ENCODE results near the gene SPCS2. TPM values are rescaled to one million over a fixed set of nuclear protein-coding genes. Genes with fewer than 3 reads are reported as not detected.

SPCS2 gene
- polyA plus RNA-seq, 1 experiment, result 68.3 TPM

GRCh38 chr11:74990941-74991340 is 41.9 kb downstream of the SPCS2 start:
- Histone ChIP-seq H3K27me3 (ENCODE audit: control insufficient read depth, insufficient read depth, low read length) (no peaks in the 10 kb centered on the region), H3K36me3 (ENCODE audit: control insufficient read depth, insufficient read depth, low read length) (peaks cover 3% of the 10 kb centered on the region), H3K4me3 (ENCODE audit: low read depth, low read length) (no peak overlapping the region)
- POLR2A ChIA-PET, result no interaction called here
- CTCF ChIA-PET, result no interaction called here
- TF ChIP-seq, protein P1, sequence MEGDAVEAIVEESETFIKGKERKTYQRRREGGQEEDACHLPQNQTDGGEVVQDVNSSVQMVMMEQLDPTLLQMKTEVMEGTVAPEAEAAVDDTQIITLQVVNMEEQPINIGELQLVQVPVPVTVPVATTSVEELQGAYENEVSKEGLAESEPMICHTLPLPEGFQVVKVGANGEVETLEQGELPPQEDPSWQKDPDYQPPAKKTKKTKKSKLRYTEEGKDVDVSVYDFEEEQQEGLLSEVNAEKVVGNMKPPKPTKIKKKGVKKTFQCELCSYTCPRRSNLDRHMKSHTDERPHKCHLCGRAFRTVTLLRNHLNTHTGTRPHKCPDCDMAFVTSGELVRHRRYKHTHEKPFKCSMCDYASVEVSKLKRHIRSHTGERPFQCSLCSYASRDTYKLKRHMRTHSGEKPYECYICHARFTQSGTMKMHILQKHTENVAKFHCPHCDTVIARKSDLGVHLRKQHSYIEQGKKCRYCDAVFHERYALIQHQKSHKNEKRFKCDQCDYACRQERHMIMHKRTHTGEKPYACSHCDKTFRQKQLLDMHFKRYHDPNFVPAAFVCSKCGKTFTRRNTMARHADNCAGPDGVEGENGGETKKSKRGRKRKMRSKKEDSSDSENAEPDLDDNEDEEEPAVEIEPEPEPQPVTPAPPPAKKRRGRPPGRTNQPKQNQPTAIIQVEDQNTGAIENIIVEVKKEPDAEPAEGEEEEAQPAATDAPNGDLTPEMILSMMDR (IDR thresholded peaks at IDR 0.05; ENCODE audit: insufficient read depth, low read depth, low read length), result no peak
- DNase-seq (ENCODE audit: low read depth), result no peak

- DNase-seq (ENCODE audit: low read depth), result no peak
- Histone ChIP-seq H3K27me3 (ENCODE audit: control insufficient read depth, insufficient read depth, low read length) (no peaks in the 10 kb centered on the region), H3K4me3 (ENCODE audit: low read depth, low read length) (no peak overlapping the region), H3K36me3 (ENCODE audit: control insufficient read depth, insufficient read depth, low read length) (peaks cover 3% of the 10 kb centered on the region)
- TF ChIP-seq, protein P1 (IDR thresholded peaks at IDR 0.05; ENCODE audit: insufficient read depth, low read depth, low read length), result no peak
- ChIA-PET CTCF (no interaction called here), POLR2A (interaction anchor here (0.5 kb wide), 1 partner anchor 623 kb away, joined by 6 read pairs; no protein-coding TSS in a partner anchor)
These were observed 43.8 kb downstream of the SPCS2 start for GRCh38 chr11:74992852-74993251.

- TF ChIP-seq, protein P1 (IDR thresholded peaks at IDR 0.05; ENCODE audit: insufficient read depth, low read depth, low read length), result no peak
- Histone ChIP-seq H3K4me3 (ENCODE audit: low read depth, low read length) (no peak overlapping the region), H3K27me3 (ENCODE audit: control insufficient read depth, insufficient read depth, low read length) (no peaks in the 10 kb centered on the region), H3K36me3 (ENCODE audit: control insufficient read depth, insufficient read depth, low read length) (peaks cover 5% of the 10 kb centered on the region)
- DNase-seq (ENCODE audit: low read depth), result no peak
- POLR2A ChIA-PET, result no interaction called here
- CTCF ChIA-PET, result interaction anchor here (1.2 to 2.0 kb wide), 4 partner anchors 16 to 204 kb away, joined by 3 to 7 read pairs (median 3); no protein-coding TSS in a partner anchor
These were observed 51.9 kb downstream of the SPCS2 start for GRCh38 chr11:75000975-75001354.

DNA sequence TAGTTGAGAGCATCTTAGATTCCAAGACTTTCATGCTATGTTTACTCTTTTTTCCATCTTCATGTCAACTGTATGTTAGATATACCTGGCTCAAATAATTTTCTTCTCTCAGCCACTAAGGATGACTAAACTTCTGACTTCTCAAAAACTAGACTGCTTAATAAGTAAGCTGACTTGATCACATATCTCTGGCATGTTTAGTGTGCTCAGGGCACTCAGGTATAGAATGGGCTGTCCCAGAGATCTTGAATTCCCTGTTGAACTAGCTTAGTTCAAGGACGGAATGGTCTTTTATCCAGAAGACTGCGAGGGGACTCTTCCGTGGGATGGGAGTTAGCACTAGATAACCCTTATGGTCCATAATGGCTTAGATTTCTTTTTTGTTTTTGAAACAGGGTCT is 52.6 kb downstream of the SPCS2 start:
- Histone ChIP-seq H3K4me3 (ENCODE audit: low read depth, low read length) (no peak overlapping the region), H3K27me3 (ENCODE audit: control insufficient read depth, insufficient read depth, low read length) (no peaks in the 10 kb centered on the region), H3K36me3 (ENCODE audit: control insufficient read depth, insufficient read depth, low read length) (peaks cover 6% of the 10 kb centered on the region)
- ChIA-PET CTCF (interaction anchor here (0.9 to 1.4 kb wide), 6 partner anchors 12 to 247 kb away, joined by 3 read pairs; no protein-coding TSS in a partner anchor), POLR2A (no interaction called here)
- TF ChIP-seq, protein P1 (IDR thresholded peaks at IDR 0.05; ENCODE audit: insufficient read depth, low read depth, low read length), result no peak
- no peak for DNase-seq (ENCODE audit: low read depth)

DNA sequence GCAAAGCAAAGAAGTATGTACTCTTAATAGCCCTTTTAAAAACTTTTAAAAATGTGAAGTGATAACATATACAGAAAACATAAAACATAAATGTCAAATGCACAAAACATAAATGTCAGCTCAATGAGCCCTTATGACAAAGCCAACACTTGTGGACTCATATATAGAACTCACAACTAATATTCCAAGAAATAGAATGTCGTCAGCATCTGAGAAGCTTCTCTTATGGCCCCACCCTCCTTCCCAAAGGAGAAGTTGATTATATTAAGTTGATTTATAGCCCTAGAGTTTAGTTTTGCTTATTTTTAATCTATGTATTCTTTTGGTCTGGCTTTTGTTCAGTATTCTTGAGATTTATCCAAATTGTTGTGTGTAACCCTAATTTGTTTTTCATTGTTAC is 53.5 kb downstream of the SPCS2 start:
- TF ChIP-seq, protein P1 (IDR thresholded peaks at IDR 0.05; ENCODE audit: insufficient read depth, low read depth, low read length), result no peak
- CTCF ChIA-PET, result interaction anchor here (1.0 to 1.4 kb wide), 4 partner anchors 11 to 203 kb away, joined by 3 to 4 read pairs (median 3); no protein-coding TSS in a partner anchor

More for the DNA sequence above, 53.5 kb downstream of the SPCS2 start:
- Histone ChIP-seq H3K36me3 (ENCODE audit: control insufficient read depth, insufficient read depth, low read length) (peaks cover 6% of the 10 kb centered on the region), H3K4me3 (ENCODE audit: low read depth, low read length) (no peak overlapping the region), H3K27me3 (ENCODE audit: control insufficient read depth, insufficient read depth, low read length) (no peaks in the 10 kb centered on the region)
- DNase-seq (ENCODE audit: low read depth), result no peak
- POLR2A ChIA-PET, result no interaction called here

All from BJ (cell line).